Vagina (tissue), 2 donors: ENCODE results near the gene ADAMTSL3.

Experiments
- POLR2A ChIP-seq, 2 donors: fragments of 450-650 bp; IDR thresholded peaks; one replicate each; pipeline ENCODE4 v1.6.1; 2017; ENCODE audit warnings: antibody characterized with exemption in 2 of 2, mild to moderate bottlenecking in 2 of 2, moderate library complexity in 2 of 2
- TF ChIP-seq, protein P1 (sequence below), 3 experiments: fragments of 450-650 bp in 2 of 3; fragments of 200-600 bp in 1 of 3; sonication (generic) in 1 of 3; IDR thresholded peaks; one replicate each; pipeline ENCODE4 v1.5.1; 2017 to 2019; ENCODE audit warnings: antibody characterized with exemption in 3 of 3, mild to moderate bottlenecking in 2 of 3, moderate library complexity in 2 of 3

DNA sequence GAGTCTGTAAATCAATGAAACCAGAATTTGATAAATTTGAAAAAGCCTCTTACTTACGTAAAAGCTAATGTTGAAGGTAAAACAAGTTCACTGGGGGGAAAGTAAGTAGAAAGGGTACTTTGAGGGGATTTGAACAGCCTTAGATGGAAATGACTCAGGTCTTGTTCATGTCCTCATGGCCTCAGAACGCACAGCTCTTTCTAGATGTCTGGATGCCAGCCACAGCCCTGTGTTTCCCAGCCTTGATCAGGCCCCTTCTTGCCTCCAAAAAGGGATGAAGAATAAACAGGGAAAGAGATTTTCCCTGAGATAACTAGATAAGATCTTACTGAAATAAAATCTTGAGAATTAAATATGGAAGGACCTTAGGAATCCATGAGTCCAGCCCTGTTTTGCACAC is 344.6 kb downstream of the ADAMTSL3 start:
- no peak for TF ChIP-seq POLR2A (IDR thresholded peaks at IDR 0.05)
- TF ChIP-seq, protein P1, sequence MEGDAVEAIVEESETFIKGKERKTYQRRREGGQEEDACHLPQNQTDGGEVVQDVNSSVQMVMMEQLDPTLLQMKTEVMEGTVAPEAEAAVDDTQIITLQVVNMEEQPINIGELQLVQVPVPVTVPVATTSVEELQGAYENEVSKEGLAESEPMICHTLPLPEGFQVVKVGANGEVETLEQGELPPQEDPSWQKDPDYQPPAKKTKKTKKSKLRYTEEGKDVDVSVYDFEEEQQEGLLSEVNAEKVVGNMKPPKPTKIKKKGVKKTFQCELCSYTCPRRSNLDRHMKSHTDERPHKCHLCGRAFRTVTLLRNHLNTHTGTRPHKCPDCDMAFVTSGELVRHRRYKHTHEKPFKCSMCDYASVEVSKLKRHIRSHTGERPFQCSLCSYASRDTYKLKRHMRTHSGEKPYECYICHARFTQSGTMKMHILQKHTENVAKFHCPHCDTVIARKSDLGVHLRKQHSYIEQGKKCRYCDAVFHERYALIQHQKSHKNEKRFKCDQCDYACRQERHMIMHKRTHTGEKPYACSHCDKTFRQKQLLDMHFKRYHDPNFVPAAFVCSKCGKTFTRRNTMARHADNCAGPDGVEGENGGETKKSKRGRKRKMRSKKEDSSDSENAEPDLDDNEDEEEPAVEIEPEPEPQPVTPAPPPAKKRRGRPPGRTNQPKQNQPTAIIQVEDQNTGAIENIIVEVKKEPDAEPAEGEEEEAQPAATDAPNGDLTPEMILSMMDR (IDR thresholded peaks at IDR 0.05) = no peak
